Smooth muscle cell (in vitro differentiated cells): ENCODE results near the gene MTERF4. TPM values are rescaled to one million over a fixed set of nuclear protein-coding genes. Genes with fewer than 3 reads are reported as not detected.

Experiments used
- DNase-seq: peaks from one replicate; lab custom pipeline; 2025; ENCODE audit not compliant: unreplicated experiment; lab: John Stamatoyannopoulos, UW
- H2AFZ ChIP-seq: fragments of 200-600 bp; sonication (generic); 2 replicates; pipeline ENCODE4 v1.6.0; 2016; ENCODE audit warnings: antibody characterized with exemption, low read depth, mild to moderate bottlenecking
- H3F3A ChIP-seq: fragments of 200-600 bp; sonication (generic); 2 replicates; pipeline ENCODE4 v1.6.0; 2017; ENCODE audit warnings: antibody characterized with exemption, low read depth
- H3K27ac ChIP-seq: fragments of 200-600 bp; sonication (generic); 2 replicates; pipeline ENCODE4 v1.5.1; 2016; ENCODE audit warnings: low read depth, mild to moderate bottlenecking
- H3K27me3 ChIP-seq: fragments of 200-600 bp; sonication (generic); 2 replicates; pipeline ENCODE4 v1.6.1; 2016; ENCODE audit warnings: low read depth, mild to moderate bottlenecking
- H3K36me3 ChIP-seq: fragments of 200-600 bp; sonication (generic); 2 replicates; pipeline ENCODE4 v1.5.1; 2016; ENCODE audit warnings: low read depth
- H3K4me1 ChIP-seq: fragments of 200-600 bp; sonication (generic); 2 replicates; pipeline ENCODE4 v1.5.1; 2016; ENCODE audit warnings: low read depth
- H3K4me2 ChIP-seq: fragments of 200-600 bp; sonication (generic); 2 replicates; pipeline ENCODE4 v1.6.0; 2016; ENCODE audit warnings: mild to moderate bottlenecking
- H3K4me3 ChIP-seq: fragments of 200-600 bp; sonication (generic); 2 replicates; pipeline ENCODE4 v1.5.1; 2016; ENCODE audit warnings: mild to moderate bottlenecking
- H3K79me2 ChIP-seq: fragments of 200-600 bp; sonication (generic); 2 replicates; pipeline ENCODE4 v1.6.0; 2016; ENCODE audit warnings: low read depth, mild to moderate bottlenecking
- H3K9ac ChIP-seq: fragments of 200-600 bp; sonication (generic); 2 replicates; pipeline ENCODE4 v1.6.0; 2016; ENCODE audit warnings: low read depth
- H3K9me3 ChIP-seq: fragments of 200-600 bp; sonication (generic); replicated peaks from 2 replicates; pipeline ENCODE4 v1.5.1; 2016; ENCODE audit warnings: low read depth
- H4K20me1 ChIP-seq: fragments of 200-600 bp; sonication (generic); 2 replicates; pipeline ENCODE4 v1.6.0; 2016; ENCODE audit warnings: low read depth
- CTCF ChIP-seq: fragments of 200-600 bp; sonication (generic); IDR thresholded peaks from 2 replicates; pipeline ENCODE4 v1.5.1; 2017; ENCODE audit warnings: borderline replicate concordance, mild to moderate bottlenecking, antibody characterized with exemption; ENCODE audit not compliant: insufficient read depth, poor library complexity, severe bottlenecking
- whole genome bisulfite sequencing: methylation state at CpG from one replicate; pipeline ENCODE4 v1.1.7; 2016; ENCODE audit warnings: low lambda C conversion rate; 5-methylcytosine and 5-hydroxymethylcytosine counted together
- polyA plus RNA-seq: library from polyadenylated mRNA; unstranded; fragments of >200 nt; fragmentation: Nextera tagmentation; extraction: Ambion mirVana; gene quantifications from 2 replicates; pipeline ENCODE4 v1.2.1, GENCODE V29; 2016
- total RNA-seq: library from RNA; depleted of rRNA; stranded (reverse); fragments of >200 nt; gene quantifications from 2 replicates; pipeline ENCODE4 v1.2.3, GENCODE V29; 2014

The MTERF4 gene
- total and polyA plus RNA-seq, 2 experiments from 2014 or later: 13.7 to 27.3 TPM

DNA sequence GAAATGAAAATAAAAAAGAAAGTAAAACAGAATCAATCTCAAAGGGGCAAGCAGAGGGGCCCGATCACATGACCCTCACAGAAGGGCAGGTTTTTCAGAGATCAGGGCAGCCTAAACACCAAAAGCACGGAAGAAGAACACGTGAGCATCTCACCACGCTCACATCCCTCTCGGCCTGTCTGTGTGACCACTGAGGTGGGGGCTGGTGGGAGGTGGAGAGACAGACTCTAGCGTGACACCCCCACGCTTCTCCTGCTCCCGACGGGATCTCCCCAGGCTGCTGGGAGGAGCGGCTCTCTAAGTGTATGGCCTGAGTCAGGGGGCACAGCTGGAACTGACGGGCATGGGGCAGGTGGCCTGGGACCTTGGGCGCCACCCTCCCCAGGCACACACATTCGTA is 23.5 kb upstream of the MTERF4 start:
- no peak overlapping the region for H2AFZ ChIP-seq
- H3F3A ChIP-seq: no peaks in the 10 kb centered on the region
- 98% methylated on average over 13 of the region's 13 CpGs for WGBS
- no peaks in the 10 kb centered on the region for H3K27me3 ChIP-seq
- TF ChIP-seq CTCF: no peak
- no peaks in the 10 kb centered on the region for H3K36me3 ChIP-seq
- no peaks in the 10 kb centered on the region for H3K4me1 ChIP-seq
- no peak overlapping the region for H3K27ac ChIP-seq
- H3K9ac ChIP-seq: no peak overlapping the region
- no peak overlapping the region for H3K4me2 ChIP-seq
- H3K79me2 ChIP-seq: no peaks in the 10 kb centered on the region
- no peak overlapping the region for H3K4me3 ChIP-seq
- no peaks in the 10 kb centered on the region for H4K20me1 ChIP-seq
- no peak for DNase-seq
- H3K9me3 ChIP-seq: no peaks in the 10 kb centered on the region

DNA sequence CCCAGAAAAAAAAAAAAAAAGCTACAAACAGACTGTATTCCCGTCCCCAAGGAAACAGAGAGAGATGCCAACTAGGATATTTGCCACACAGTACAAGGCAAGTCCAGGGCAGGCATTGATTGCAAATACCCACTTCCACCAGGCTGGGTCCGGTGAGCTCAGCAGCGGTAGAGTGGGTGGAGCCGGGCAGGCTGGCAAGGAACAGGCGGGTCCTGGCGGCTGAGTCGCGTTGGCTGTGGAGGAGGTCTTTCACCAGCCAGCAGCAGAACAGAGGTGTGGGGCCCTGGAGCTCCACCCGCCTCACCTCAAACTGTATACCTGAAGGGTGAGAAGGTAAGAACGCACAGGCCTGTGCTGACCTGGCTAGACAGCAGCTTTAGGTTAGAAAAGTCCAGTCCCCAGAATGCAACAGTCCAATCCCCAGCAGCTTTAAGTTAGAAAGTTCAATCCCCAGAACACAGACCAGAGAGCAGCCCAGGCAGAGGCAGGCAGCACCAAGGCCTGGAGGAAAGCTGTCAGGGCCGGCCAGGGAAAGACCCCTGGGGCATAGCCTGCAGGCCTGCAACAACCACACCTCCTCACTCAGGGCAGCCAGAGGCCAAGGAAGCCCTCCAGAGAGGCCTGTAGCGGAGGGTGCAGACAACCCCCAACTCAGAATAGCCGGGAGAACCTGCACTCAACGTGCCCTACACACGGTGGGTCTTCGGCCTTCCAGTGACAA is 21.9 kb upstream of the MTERF4 start:
- DNase-seq: no peak
- H2AFZ ChIP-seq: no peak overlapping the region

GRCh38 chr2:241122376-241123002 is 20.4 kb upstream of the MTERF4 start:
- H3K27me3 ChIP-seq: no peaks in the 10 kb centered on the region
- no peaks in the 10 kb centered on the region for H3F3A ChIP-seq
- H3K36me3 ChIP-seq: no peaks in the 10 kb centered on the region
- no peaks in the 10 kb centered on the region for H4K20me1 ChIP-seq
- no peak overlapping the region for H3K4me2 ChIP-seq
- no peak overlapping the region for H3K27ac ChIP-seq
- no peaks in the 10 kb centered on the region for H3K4me1 ChIP-seq
- H3K4me3 ChIP-seq: no peak overlapping the region
- H3K9me3 ChIP-seq: no peaks in the 10 kb centered on the region
- no peak for TF ChIP-seq CTCF
- H2AFZ ChIP-seq: no peak overlapping the region
- H3K9ac ChIP-seq: no peak overlapping the region
- 97% methylated on average over 19 of the region's 19 CpGs for WGBS
- no peak for DNase-seq
- no peaks in the 10 kb centered on the region for H3K79me2 ChIP-seq

More for the DNA sequence above, 21.9 kb upstream of the MTERF4 start:
- H4K20me1 ChIP-seq: no peaks in the 10 kb centered on the region
- no peak overlapping the region for H3K27ac ChIP-seq
- no peaks in the 10 kb centered on the region for H3K27me3 ChIP-seq
- no peaks in the 10 kb centered on the region for H3K9me3 ChIP-seq
- H3K9ac ChIP-seq: no peak overlapping the region
- H3K4me2 ChIP-seq: no peak overlapping the region
- H3K79me2 ChIP-seq: no peaks in the 10 kb centered on the region
- no peak for TF ChIP-seq CTCF
- 93% methylated on average over 16 of the region's 16 CpGs for WGBS
- H3K4me1 ChIP-seq: no peaks in the 10 kb centered on the region
- H3F3A ChIP-seq: no peaks in the 10 kb centered on the region
- no peak overlapping the region for H3K4me3 ChIP-seq
- no peaks in the 10 kb centered on the region for H3K36me3 ChIP-seq
